ENCODE measurements around the gene HCK. TPM values are rescaled to one million over a fixed set of nuclear protein-coding genes. Genes with fewer than 3 reads are reported as not detected.

Gene HCK
- polyA plus RNA-seq, 4 donors: 1.9 to 3.0 (median 2.4) TPM

- DNase-seq (ENCODE audit: low read depth in 4 of 4, low spot score in 2 of 4): no peak
Observed at GRCh38 chr20:32124916-32125454, 72.9 kb downstream of the HCK start.

- no peak for DNase-seq (ENCODE audit: low read depth in 4 of 4, low spot score in 2 of 4)
Observed at GRCh38 chr20:32125506-32125905, 73.5 kb downstream of the HCK start.

- no peak for DNase-seq (ENCODE audit: low read depth in 4 of 4, low spot score in 2 of 4)
Observed at GRCh38 chr20:32126919-32127318, 74.9 kb downstream of the HCK start.

- DNase-seq (ENCODE audit: low read depth in 4 of 4, low spot score in 2 of 4): no peak
Observed at GRCh38 chr20:32127347-32127746, 75.3 kb downstream of the HCK start.

GRCh38 chr20:32128167-32128566 is 76.1 kb downstream of the HCK start:
- no peak for DNase-seq (ENCODE audit: low read depth in 4 of 4, low spot score in 2 of 4)

- DNase-seq (ENCODE audit: low read depth in 4 of 4, low spot score in 2 of 4): no peak
Observed at GRCh38 chr20:32129863-32130262, 77.8 kb downstream of the HCK start.

- DNase-seq (ENCODE audit: low read depth in 4 of 4, low spot score in 2 of 4): no peak
Observed at GRCh38 chr20:32130352-32130751, 78.3 kb downstream of the HCK start.

GRCh38 chr20:32130965-32131364 is 78.9 kb downstream of the HCK start:
- no peak for DNase-seq (ENCODE audit: low read depth in 4 of 4, low spot score in 2 of 4)

- DNase-seq (ENCODE audit: low read depth in 4 of 4, low spot score in 2 of 4): no peak
Observed at GRCh38 chr20:32132911-32133549, 81.0 kb downstream of the HCK start.

- DNase-seq (ENCODE audit: low read depth in 4 of 4, low spot score in 2 of 4): no peak
Observed at GRCh38 chr20:32134026-32134425, 82.0 kb downstream of the HCK start.

- DNase-seq (ENCODE audit: low read depth in 4 of 4, low spot score in 2 of 4): no peak
Observed at GRCh38 chr20:32135983-32136515, 84.0 kb downstream of the HCK start.

- no peak for DNase-seq (ENCODE audit: low read depth in 4 of 4, low spot score in 2 of 4)
Observed at GRCh38 chr20:32138921-32139320, 86.9 kb downstream of the HCK start.

- no peak for DNase-seq (ENCODE audit: low read depth in 4 of 4, low spot score in 2 of 4)
Observed at GRCh38 chr20:32139947-32140346, 87.9 kb downstream of the HCK start.

- DNase-seq (ENCODE audit: low read depth in 4 of 4, low spot score in 2 of 4): no peak
Observed at GRCh38 chr20:32140603-32141002, 88.6 kb downstream of the HCK start.

GRCh38 chr20:32141465-32141980 is 89.5 kb downstream of the HCK start:
- no peak for DNase-seq (ENCODE audit: low read depth in 4 of 4, low spot score in 2 of 4)

- DNase-seq (ENCODE audit: low read depth in 4 of 4, low spot score in 2 of 4): no peak
Observed at GRCh38 chr20:32142088-32142487, 90.0 kb downstream of the HCK start.

GRCh38 chr20:32142991-32143390 is 90.9 kb downstream of the HCK start:
- no peak for DNase-seq (ENCODE audit: low read depth in 4 of 4, low spot score in 2 of 4)

- DNase-seq (ENCODE audit: low read depth in 4 of 4, low spot score in 2 of 4): no peak
Observed at GRCh38 chr20:32144898-32145662, 93.0 kb downstream of the HCK start.

GRCh38 chr20:32149566-32150170 is 97.6 kb downstream of the HCK start:
- DNase-seq (ENCODE audit: low read depth in 4 of 4, low spot score in 2 of 4): no peak

- no peak for DNase-seq (ENCODE audit: low read depth in 4 of 4, low spot score in 2 of 4)
Observed at GRCh38 chr20:32150291-32150848, 98.3 kb downstream of the HCK start.

All from left renal cortex interstitium (tissue), 4 donors.